ENCODE data around the gene NQO2. TPM values are rescaled to one million over a fixed set of nuclear protein-coding genes. Genes with fewer than 3 reads are reported as not detected.

Gene NQO2
- total and polyA plus RNA-seq, 2 of the 13 experiments (the other 11 are each of a cell fraction or from before 2014, with no cell fraction given) = 32.2 to 56.5 TPM

DNA sequence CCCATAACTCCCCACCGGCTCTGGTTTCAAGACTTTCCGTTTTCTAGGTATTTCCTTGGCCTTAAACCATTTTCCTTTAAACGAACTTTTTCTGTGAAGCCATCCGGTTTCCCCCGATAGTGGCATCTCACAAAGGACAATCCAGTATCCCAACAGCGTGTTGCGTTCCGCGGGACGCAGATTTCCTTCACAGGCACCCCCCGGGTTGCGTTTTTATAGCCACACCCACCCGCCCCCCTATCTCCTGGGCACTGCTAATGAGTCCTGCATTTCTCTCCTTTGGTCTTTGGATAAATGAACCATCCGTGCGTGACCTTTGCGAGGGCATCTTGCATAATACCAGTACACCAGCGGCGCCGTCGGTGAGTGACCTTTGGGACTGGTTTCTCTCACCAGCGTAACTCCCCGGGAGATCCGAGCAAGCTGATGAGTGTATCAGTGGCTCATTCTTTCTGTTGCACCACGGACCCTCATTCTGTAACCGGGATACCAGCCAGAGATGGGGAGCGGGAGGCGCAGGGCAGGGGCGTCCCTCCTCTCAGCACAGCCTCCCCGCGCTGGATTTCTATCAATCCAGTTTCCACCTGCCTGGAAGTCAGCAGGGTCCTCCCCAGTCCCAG is 586 bp upstream of the NQO2 start (continued):
- TF ChIP-seq, protein P1, sequence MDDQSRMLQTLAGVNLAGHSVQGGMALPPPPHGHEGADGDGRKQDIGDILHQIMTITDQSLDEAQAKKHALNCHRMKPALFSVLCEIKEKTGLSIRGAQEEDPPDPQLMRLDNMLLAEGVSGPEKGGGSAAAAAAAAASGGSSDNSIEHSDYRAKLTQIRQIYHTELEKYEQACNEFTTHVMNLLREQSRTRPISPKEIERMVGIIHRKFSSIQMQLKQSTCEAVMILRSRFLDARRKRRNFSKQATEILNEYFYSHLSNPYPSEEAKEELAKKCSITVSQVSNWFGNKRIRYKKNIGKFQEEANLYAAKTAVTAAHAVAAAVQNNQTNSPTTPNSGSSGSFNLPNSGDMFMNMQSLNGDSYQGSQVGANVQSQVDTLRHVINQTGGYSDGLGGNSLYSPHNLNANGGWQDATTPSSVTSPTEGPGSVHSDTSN (CRISPR knock-in tag; IDR thresholded peaks at IDR 0.05; ENCODE audit: borderline replicate concordance) = no peak
- no peak for TF ChIP-seq ZNF260 (CRISPR knock-in tag; IDR thresholded peaks at IDR 0.05; ENCODE audit: borderline replicate concordance, low read depth)
- peak; percentile 18; the same call in 1 of the 2 replicates for TF ChIP-seq SPEN (CRISPR knock-in tag; IDR thresholded peaks at IDR 0.05; ENCODE audit: low read depth)
- peak; percentile 39; the same call in 1 of the 2 replicates for TF ChIP-seq ZSCAN31 (CRISPR knock-in tag; IDR thresholded peaks at IDR 0.05; ENCODE audit: low read depth)
- no peak for TF ChIP-seq MAFK (conservative IDR thresholded peaks at IDR 0.05 in 1 of 2, IDR thresholded peaks at IDR 0.05 in 1 of 2; ENCODE audit: low read length in 2 of 2)
- TF ChIP-seq, protein P2, sequence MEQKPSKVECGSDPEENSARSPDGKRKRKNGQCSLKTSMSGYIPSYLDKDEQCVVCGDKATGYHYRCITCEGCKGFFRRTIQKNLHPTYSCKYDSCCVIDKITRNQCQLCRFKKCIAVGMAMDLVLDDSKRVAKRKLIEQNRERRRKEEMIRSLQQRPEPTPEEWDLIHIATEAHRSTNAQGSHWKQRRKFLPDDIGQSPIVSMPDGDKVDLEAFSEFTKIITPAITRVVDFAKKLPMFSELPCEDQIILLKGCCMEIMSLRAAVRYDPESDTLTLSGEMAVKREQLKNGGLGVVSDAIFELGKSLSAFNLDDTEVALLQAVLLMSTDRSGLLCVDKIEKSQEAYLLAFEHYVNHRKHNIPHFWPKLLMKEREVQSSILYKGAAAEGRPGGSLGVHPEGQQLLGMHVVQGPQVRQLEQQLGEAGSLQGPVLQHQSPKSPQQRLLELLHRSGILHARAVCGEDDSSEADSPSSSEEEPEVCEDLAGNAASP (CRISPR knock-in tag; IDR thresholded peaks at IDR 0.05; ENCODE audit: borderline replicate concordance) = peak; percentile 93; the same call in 1 of the 2 replicates
- TF ChIP-seq KLF15 (CRISPR knock-in tag; IDR thresholded peaks at IDR 0.05; ENCODE audit: borderline replicate concordance) = no peak
- TF ChIP-seq ZNF3 (CRISPR knock-in tag; IDR thresholded peaks at IDR 0.05) = no peak
- TF ChIP-seq, protein P3, sequence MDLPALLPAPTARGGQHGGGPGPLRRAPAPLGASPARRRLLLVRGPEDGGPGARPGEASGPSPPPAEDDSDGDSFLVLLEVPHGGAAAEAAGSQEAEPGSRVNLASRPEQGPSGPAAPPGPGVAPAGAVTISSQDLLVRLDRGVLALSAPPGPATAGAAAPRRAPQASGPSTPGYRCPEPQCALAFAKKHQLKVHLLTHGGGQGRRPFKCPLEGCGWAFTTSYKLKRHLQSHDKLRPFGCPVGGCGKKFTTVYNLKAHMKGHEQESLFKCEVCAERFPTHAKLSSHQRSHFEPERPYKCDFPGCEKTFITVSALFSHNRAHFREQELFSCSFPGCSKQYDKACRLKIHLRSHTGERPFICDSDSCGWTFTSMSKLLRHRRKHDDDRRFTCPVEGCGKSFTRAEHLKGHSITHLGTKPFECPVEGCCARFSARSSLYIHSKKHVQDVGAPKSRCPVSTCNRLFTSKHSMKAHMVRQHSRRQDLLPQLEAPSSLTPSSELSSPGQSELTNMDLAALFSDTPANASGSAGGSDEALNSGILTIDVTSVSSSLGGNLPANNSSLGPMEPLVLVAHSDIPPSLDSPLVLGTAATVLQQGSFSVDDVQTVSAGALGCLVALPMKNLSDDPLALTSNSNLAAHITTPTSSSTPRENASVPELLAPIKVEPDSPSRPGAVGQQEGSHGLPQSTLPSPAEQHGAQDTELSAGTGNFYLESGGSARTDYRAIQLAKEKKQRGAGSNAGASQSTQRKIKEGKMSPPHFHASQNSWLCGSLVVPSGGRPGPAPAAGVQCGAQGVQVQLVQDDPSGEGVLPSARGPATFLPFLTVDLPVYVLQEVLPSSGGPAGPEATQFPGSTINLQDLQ (CRISPR knock-in tag; IDR thresholded peaks at IDR 0.05) = no peak
- TF ChIP-seq, protein P4, sequence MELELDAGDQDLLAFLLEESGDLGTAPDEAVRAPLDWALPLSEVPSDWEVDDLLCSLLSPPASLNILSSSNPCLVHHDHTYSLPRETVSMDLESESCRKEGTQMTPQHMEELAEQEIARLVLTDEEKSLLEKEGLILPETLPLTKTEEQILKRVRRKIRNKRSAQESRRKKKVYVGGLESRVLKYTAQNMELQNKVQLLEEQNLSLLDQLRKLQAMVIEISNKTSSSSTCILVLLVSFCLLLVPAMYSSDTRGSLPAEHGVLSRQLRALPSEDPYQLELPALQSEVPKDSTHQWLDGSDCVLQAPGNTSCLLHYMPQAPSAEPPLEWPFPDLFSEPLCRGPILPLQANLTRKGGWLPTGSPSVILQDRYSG (CRISPR knock-in tag; IDR thresholded peaks at IDR 0.05) = 0 out of 2 replicates have a peak, but pooled peaks have one; percentile 53
- peak; percentile 71; the same call in 1 of the 2 replicates for TF ChIP-seq ZSCAN9 (CRISPR knock-in tag; IDR thresholded peaks at IDR 0.05; ENCODE audit: borderline replicate concordance)
- TF ChIP-seq, protein P5, sequence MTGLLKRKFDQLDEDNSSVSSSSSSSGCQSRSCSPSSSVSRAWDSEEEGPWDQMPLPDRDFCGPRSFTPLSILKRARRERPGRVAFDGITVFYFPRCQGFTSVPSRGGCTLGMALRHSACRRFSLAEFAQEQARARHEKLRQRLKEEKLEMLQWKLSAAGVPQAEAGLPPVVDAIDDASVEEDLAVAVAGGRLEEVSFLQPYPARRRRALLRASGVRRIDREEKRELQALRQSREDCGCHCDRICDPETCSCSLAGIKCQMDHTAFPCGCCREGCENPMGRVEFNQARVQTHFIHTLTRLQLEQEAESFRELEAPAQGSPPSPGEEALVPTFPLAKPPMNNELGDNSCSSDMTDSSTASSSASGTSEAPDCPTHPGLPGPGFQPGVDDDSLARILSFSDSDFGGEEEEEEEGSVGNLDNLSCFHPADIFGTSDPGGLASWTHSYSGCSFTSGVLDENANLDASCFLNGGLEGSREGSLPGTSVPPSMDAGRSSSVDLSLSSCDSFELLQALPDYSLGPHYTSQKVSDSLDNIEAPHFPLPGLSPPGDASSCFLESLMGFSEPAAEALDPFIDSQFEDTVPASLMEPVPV (CRISPR knock-in tag; IDR thresholded peaks at IDR 0.05) = peak; percentile 13; the same call in 1 of the 2 replicates
- TF ChIP-seq, protein P6, sequence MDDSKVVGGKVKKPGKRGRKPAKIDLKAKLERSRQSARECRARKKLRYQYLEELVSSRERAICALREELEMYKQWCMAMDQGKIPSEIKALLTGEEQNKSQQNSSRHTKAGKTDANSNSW (CRISPR knock-in tag; IDR thresholded peaks at IDR 0.05; ENCODE audit: borderline replicate concordance) = no peak
- TF ChIP-seq MTA1 (CRISPR knock-in tag; IDR thresholded peaks at IDR 0.05; ENCODE audit: borderline replicate concordance) = peak; percentile 57; the same call in 1 of the 2 replicates
- peak; percentile 89 for TF ChIP-seq TBL1XR1 (IDR thresholded peaks at IDR 0.05; ENCODE audit: borderline replicate concordance, low read length, partially characterized antibody)
- no peak for TF ChIP-seq SMYD3 (CRISPR knock-in tag; IDR thresholded peaks at IDR 0.05)
- peak; percentile 73 for TF ChIP-seq JARID2 (CRISPR knock-in tag; IDR thresholded peaks at IDR 0.05; ENCODE audit: insufficient replicate concordance)
- TF ChIP-seq ZFP62 (CRISPR knock-in tag; IDR thresholded peaks at IDR 0.05) = no peak
- no peak for TF ChIP-seq POLR2AphosphoS2 (IDR thresholded peaks at IDR 0.05; ENCODE audit: low read depth, low read length)
- TF ChIP-seq, protein P7, sequence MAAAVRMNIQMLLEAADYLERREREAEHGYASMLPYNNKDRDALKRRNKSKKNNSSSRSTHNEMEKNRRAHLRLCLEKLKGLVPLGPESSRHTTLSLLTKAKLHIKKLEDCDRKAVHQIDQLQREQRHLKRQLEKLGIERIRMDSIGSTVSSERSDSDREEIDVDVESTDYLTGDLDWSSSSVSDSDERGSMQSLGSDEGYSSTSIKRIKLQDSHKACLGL (CRISPR knock-in tag; IDR thresholded peaks at IDR 0.05) = no peak; the same call in 1 of the 2 replicates
